PC-3 (cell line): Measurements from ENCODE around the gene SNRPF. TPM values are rescaled to one million over a fixed set of nuclear protein-coding genes. Genes with fewer than 3 reads are reported as not detected.

Source experiments
- ATAC-seq: fragments of 200-7000 bp; cut with Tn5 transposase; 2 replicates; pipeline ENCODE4 v1.9.1; 2020; ENCODE audit warnings: mild to moderate bottlenecking, moderate library complexity
- BruUV-seq: library from RNA; stranded (reverse); fragments of 400-500 nt; replicated peaks from 2 replicates; lab custom pipeline; 2021; lab: Mats Ljungman, UMichigan
- CTCF ChIA-PET: fragments of 300-600 bp; sonication (Branson Sonifier 250); formaldehyde crosslinking; loops from one replicate; lab custom pipeline; 2022; ENCODE audit warnings: antibody characterized with exemption; lab: Charles Lee
- POLR2A ChIA-PET: fragments of 300-600 bp; sonication (Branson Sonifier 250); formaldehyde crosslinking; loops from one replicate; lab custom pipeline; 2022; ENCODE audit warnings: antibody characterized with exemption; ENCODE audit not compliant: unreplicated experiment; lab: Charles Lee
- DNase-seq: peaks from one replicate; pipeline ENCODE4 v3.0.0-alpha.2; 2015
- H2AFZ ChIP-seq: fragments of 300-600 bp; sonication (generic); 2 replicates; pipeline ENCODE4 v1.6.0; 2016; ENCODE audit warnings: antibody characterized with exemption, low read length
- H3F3A ChIP-seq: fragments of 300-600 bp; sonication (generic); one replicate; pipeline ENCODE4 v1.6.0; 2017; ENCODE audit warnings: antibody characterized with exemption, low read length, control low read depth, mild to moderate bottlenecking; ENCODE audit not compliant: unreplicated experiment
- H3K27ac ChIP-seq: fragments of 300-600 bp; sonication (generic); 2 replicates; pipeline ENCODE4 v1.5.1; 2016; ENCODE audit warnings: mild to moderate bottlenecking, low read length
- H3K27me3 ChIP-seq: fragments of 300-600 bp; sonication (generic); 2 replicates; pipeline ENCODE4 v1.6.1; 2016; ENCODE audit warnings: low read length, mixed read lengths
- H3K36me3 ChIP-seq: fragments of 300-600 bp; sonication (generic); 2 replicates; pipeline ENCODE4 v1.6.1; 2016; ENCODE audit warnings: low read depth, mixed run types, low read length, mixed read lengths
- H3K4me1 ChIP-seq: fragments of 300-600 bp; sonication (generic); 2 replicates; pipeline ENCODE4 v1.5.1; 2016; ENCODE audit warnings: low read length; ENCODE audit not compliant: insufficient read depth
- H3K4me2 ChIP-seq: fragments of 300-600 bp; sonication (generic); 2 replicates; pipeline ENCODE4 v1.6.0; 2016; ENCODE audit warnings: low read length
- H3K4me3 ChIP-seq: fragments of 300-600 bp; sonication (generic); 2 replicates; pipeline ENCODE4 v1.5.1; 2016; ENCODE audit warnings: mild to moderate bottlenecking, low read length, mixed read lengths
- H3K79me2 ChIP-seq: fragments of 300-600 bp; sonication (generic); 2 replicates; pipeline ENCODE4 v1.6.1; 2017; ENCODE audit warnings: low read length, mixed read lengths
- H3K9ac ChIP-seq: fragments of 300-600 bp; sonication (generic); 2 replicates; pipeline ENCODE4 v1.6.0; 2016; ENCODE audit warnings: mild to moderate bottlenecking, low read length
- H3K9me2 ChIP-seq: fragments of 300-600 bp; sonication (generic); replicated peaks from 2 replicates; pipeline ENCODE4 v1.6.1; 2016; ENCODE audit warnings: mixed run types, low read length, mixed read lengths
- H3K9me3 ChIP-seq: fragments of 300-600 bp; sonication (generic); 2 replicates; pipeline ENCODE4 v1.6.1; 2016; ENCODE audit warnings: low read length, mixed read lengths
- H4K20me1 ChIP-seq: fragments of 300-600 bp; sonication (generic); 2 replicates; pipeline ENCODE4 v1.6.1; 2016; ENCODE audit warnings: low read length, mixed read lengths
- EZH2 ChIP-seq: fragments of 300-600 bp; sonication (generic); IDR thresholded peaks from one replicate; pipeline ENCODE4 v1.6.1; 2017; ENCODE audit warnings: antibody characterized with exemption, mild to moderate bottlenecking, low read length; ENCODE audit not compliant: unreplicated experiment
- EZH2phosphoT487 ChIP-seq: fragments of 300-600 bp; sonication (generic); IDR thresholded peaks from 2 replicates; pipeline ENCODE4 v1.6.1; 2018; ENCODE audit warnings: mild to moderate bottlenecking, antibody characterized with exemption, low read length, borderline replicate concordance
- intact Hi-C: fragments of 100-400 bp; cut with micrococcal nuclease; formaldehyde crosslinking; loops from 2 replicates; pipeline ENCODE4 v1.9.0; 2023
- total RNA-seq: library from RNA; depleted of rRNA; stranded (reverse); fragments of >200 nt; gene quantifications from 2 replicates; pipeline ENCODE4 v1.2.3, GENCODE V29; 2014; rRNA removed
- TF ChIP-seq, protein P1 (sequence below): fragments of 300-600 bp; sonication (generic); conservative IDR thresholded peaks from 2 replicates; pipeline ENCODE4 v1.5.1; 2017; ENCODE audit warnings: antibody characterized with exemption, low read depth, mild to moderate bottlenecking, low read length

SNRPF gene
- total RNA-seq, 1 experiment from 2014 or later: 47.4 TPM

DNA sequence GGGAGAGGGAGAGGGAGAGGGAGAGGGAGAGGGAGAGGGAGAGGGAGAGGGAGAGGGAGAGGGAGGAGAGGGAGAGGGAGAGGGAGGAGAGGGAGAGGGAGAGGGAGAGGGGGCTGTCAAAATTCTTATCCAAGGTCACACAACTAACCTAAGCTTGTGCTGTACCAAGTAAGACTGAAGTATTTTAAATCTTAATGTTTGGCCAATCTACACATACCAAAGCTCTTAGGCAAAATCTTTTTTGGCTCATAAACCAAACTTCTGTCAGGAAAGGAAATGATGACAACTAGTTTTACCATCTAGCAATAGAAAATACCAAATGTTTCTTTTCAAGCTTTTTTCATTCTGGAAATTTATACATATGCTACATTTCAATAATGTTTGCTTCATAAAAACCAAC, 49.8 kb downstream of the SNRPF start:
- Histone ChIP-seq H3K9ac (no peak overlapping the region), H3F3A (no peaks in the 10 kb centered on the region), H3K4me1 (no peaks in the 10 kb centered on the region), H3K79me2 (no peaks in the 10 kb centered on the region), H3K9me3 (no peaks in the 10 kb centered on the region), H3K4me3 (no peak overlapping the region), H3K36me3 (no peaks in the 10 kb centered on the region), H4K20me1 (no peaks in the 10 kb centered on the region), H3K9me2 (0 out of 2 replicates have a peak, but pooled peaks cover 4% of the 10 kb centered on the region), H3K27me3 (peaks cover 26% of the 10 kb centered on the region), H3K4me2 (no peak overlapping the region), H3K27ac (no peak overlapping the region), H2AFZ (no peak overlapping the region)
- ATAC-seq (no peak), DNase-seq (peak; percentile 39)
- ChIA-PET POLR2A (interaction anchor here (0.6 kb wide), 1 partner anchor 32 kb away, joined by 4 read pairs; no protein-coding TSS in a partner anchor), CTCF (interaction anchor here (0.6 to 0.7 kb wide), 2 partner anchors 9 to 92 kb away, joined by 3 to 4 read pairs; no protein-coding TSS in a partner anchor)
- no TSS peak for BruUV-seq
- intact Hi-C loops: no loop called here
- no peak for TF ChIP-seq EZH2phosphoT487

DNA sequence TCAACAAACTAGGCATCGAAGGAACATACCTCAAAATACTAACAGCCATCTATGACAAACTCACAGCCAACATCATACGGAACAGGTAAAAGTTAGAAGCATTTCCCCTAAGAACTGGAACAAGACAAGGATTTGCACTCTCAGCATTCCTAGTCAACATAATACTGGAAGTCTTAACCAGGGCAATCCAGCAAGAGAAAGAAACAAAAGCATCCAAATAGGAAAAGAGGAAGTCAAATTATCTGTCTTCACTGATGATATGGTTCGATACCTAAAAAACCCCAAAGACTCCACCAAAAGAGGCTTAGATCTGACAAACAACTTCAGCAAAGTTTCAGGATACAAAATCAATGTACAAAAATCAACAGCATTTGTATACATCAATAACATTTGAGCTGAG, 51.1 kb downstream of the SNRPF start:
- H3K4me3 ChIP-seq: no peak overlapping the region
- TF ChIP-seq, protein P1, sequence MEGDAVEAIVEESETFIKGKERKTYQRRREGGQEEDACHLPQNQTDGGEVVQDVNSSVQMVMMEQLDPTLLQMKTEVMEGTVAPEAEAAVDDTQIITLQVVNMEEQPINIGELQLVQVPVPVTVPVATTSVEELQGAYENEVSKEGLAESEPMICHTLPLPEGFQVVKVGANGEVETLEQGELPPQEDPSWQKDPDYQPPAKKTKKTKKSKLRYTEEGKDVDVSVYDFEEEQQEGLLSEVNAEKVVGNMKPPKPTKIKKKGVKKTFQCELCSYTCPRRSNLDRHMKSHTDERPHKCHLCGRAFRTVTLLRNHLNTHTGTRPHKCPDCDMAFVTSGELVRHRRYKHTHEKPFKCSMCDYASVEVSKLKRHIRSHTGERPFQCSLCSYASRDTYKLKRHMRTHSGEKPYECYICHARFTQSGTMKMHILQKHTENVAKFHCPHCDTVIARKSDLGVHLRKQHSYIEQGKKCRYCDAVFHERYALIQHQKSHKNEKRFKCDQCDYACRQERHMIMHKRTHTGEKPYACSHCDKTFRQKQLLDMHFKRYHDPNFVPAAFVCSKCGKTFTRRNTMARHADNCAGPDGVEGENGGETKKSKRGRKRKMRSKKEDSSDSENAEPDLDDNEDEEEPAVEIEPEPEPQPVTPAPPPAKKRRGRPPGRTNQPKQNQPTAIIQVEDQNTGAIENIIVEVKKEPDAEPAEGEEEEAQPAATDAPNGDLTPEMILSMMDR: no peak
- no peak for TF ChIP-seq EZH2
- no peak for TF ChIP-seq EZH2phosphoT487
- ChIA-PET CTCF (interaction anchor here (0.6 kb wide), 1 partner anchor 11 kb away, joined by 3 read pairs; no protein-coding TSS in a partner anchor), POLR2A (no interaction called here)
- no TSS peak for BruUV-seq
- H3K79me2 ChIP-seq: no peaks in the 10 kb centered on the region
- H3K4me1 ChIP-seq: no peaks in the 10 kb centered on the region
- no peak overlapping the region for H2AFZ ChIP-seq
- H3K9me2 ChIP-seq: 0 out of 2 replicates have a peak, but pooled peaks cover 4% of the 10 kb centered on the region
- no peak overlapping the region for H3K4me2 ChIP-seq
- no peak overlapping the region for H3K27ac ChIP-seq
- ATAC-seq: no peak
- H3K36me3 ChIP-seq: no peaks in the 10 kb centered on the region
- H3K27me3 ChIP-seq: peaks cover 20% of the 10 kb centered on the region
- no peak overlapping the region for H3K9ac ChIP-seq
- intact Hi-C loops: no loop called here
- no peak for DNase-seq
- H3F3A ChIP-seq: no peaks in the 10 kb centered on the region
- H4K20me1 ChIP-seq: no peaks in the 10 kb centered on the region
- H3K9me3 ChIP-seq: no peaks in the 10 kb centered on the region

Other genes with a start within 250 kb of the SNRPF start
- 39.6 and 40.3 TPM in 2 replicates for gene NTN4, start 68.2 kb upstream of the SNRPF start, total RNA-seq
- not detected in 2 replicates for gene CCDC38, start 83.7 kb downstream of the SNRPF start, total RNA-seq
- gene AMDHD1, start 84.4 kb downstream of the SNRPF start, total RNA-seq: 0.80 and 1.5 TPM in 2 replicates
- gene HAL, start 137.4 kb downstream of the SNRPF start, total RNA-seq: 0.23 and 1.5 TPM in 2 replicates
- 53.5 and 58.4 TPM in 2 replicates for gene LTA4H, start 176.6 kb downstream of the SNRPF start, total RNA-seq